Hepatocyte (in vitro differentiated cells): ENCODE measurements around the gene GALNT13. TPM values are rescaled to one million over a fixed set of nuclear protein-coding genes. Genes with fewer than 3 reads are reported as not detected.

ENCODE experiments used
- DNase-seq: peaks from one replicate; pipeline ENCODE4 v3.0.0-alpha.2; 2016; ENCODE audit warnings: low spot score
- H2AFZ ChIP-seq: fragments of 200-600 bp; sonication (generic); 2 replicates; pipeline ENCODE4 v1.6.0; 2016; ENCODE audit warnings: antibody characterized with exemption, mild to moderate bottlenecking
- H3K27ac ChIP-seq: fragments of 200-600 bp; sonication (generic); 2 replicates; pipeline ENCODE4 v1.5.1; 2016; ENCODE audit warnings: mild to moderate bottlenecking
- H3K27me3 ChIP-seq: fragments of 200-600 bp; sonication (generic); 2 replicates; pipeline ENCODE4 v1.6.1; 2016
- H3K36me3 ChIP-seq: fragments of 200-600 bp; sonication (generic); replicated peaks from 2 replicates; pipeline ENCODE4 v1.5.1; 2016; ENCODE audit warnings: low read depth; ENCODE audit not compliant: insufficient read depth
- H3K4me1 ChIP-seq: fragments of 200-600 bp; sonication (generic); 2 replicates; pipeline ENCODE4 v1.5.1; 2016; ENCODE audit warnings: mild to moderate bottlenecking, moderate library complexity; ENCODE audit not compliant: insufficient read depth
- H3K4me2 ChIP-seq: fragments of 200-600 bp; sonication (generic); 2 replicates; pipeline ENCODE4 v1.6.0; 2016
- H3K4me3 ChIP-seq: fragments of 200-600 bp; sonication (generic); 2 replicates; pipeline ENCODE4 v1.5.1; 2016; ENCODE audit warnings: mild to moderate bottlenecking
- H3K79me2 ChIP-seq: fragments of 200-600 bp; sonication (generic); 2 replicates; pipeline ENCODE4 v1.6.0; 2017; ENCODE audit warnings: mild to moderate bottlenecking
- H3K9me2 ChIP-seq: fragments of 200-600 bp; sonication (generic); replicated peaks from 2 replicates; pipeline ENCODE4 v1.6.0; 2017; ENCODE audit warnings: mild to moderate bottlenecking; ENCODE audit not compliant: insufficient read depth
- H3K9me3 ChIP-seq: fragments of 200-600 bp; sonication (generic); 2 replicates; pipeline ENCODE4 v1.5.1; 2016; ENCODE audit warnings: low read depth, mild to moderate bottlenecking
- H4K20me1 ChIP-seq: fragments of 200-600 bp; sonication (generic); 2 replicates; pipeline ENCODE4 v1.6.0; 2016; ENCODE audit warnings: mild to moderate bottlenecking; ENCODE audit not compliant: insufficient read depth, poor library complexity, severe bottlenecking
- CTCF ChIP-seq: fragments of 200-600 bp; sonication (generic); IDR thresholded peaks from 2 replicates; pipeline ENCODE4 v1.5.1; 2016; ENCODE audit warnings: antibody characterized with exemption, mild to moderate bottlenecking; ENCODE audit not compliant: poor library complexity
- EZH2 ChIP-seq: fragments of 200-600 bp; sonication (generic); IDR thresholded peaks from 2 replicates; pipeline ENCODE4 v1.6.1; 2016; ENCODE audit warnings: antibody characterized with exemption, mild to moderate bottlenecking, borderline replicate concordance
- EZH2phosphoT487 ChIP-seq: fragments of 200-600 bp; sonication (generic); IDR thresholded peaks from one replicate; pipeline ENCODE4 v1.6.1; 2018; ENCODE audit warnings: antibody characterized with exemption, mild to moderate bottlenecking, low read depth, moderate library complexity; ENCODE audit not compliant: unreplicated experiment, severe bottlenecking
- WGBS: methylation state at CpG from one replicate; pipeline ENCODE4 v1.1.6; 2016; ENCODE audit warnings: low lambda C conversion rate; ENCODE audit errors: missing lambda C conversion rate; 5-methylcytosine and 5-hydroxymethylcytosine counted together
- polyA plus RNA-seq: library from polyadenylated mRNA; unstranded; fragments of >200 nt; fragmentation: Nextera tagmentation; extraction: Ambion mirVana; gene quantifications from 2 replicates; pipeline ENCODE4 v1.2.1, GENCODE V29; 2016
- total RNA-seq: library from RNA; depleted of rRNA; stranded (reverse); fragments of >200 nt; gene quantifications from 2 replicates; pipeline ENCODE4 v1.2.3, GENCODE V29; 2014

The GALNT13 gene
- total and polyA plus RNA-seq, 2 experiments from 2014 or later, result 25.6 to 53.5 TPM

DNA sequence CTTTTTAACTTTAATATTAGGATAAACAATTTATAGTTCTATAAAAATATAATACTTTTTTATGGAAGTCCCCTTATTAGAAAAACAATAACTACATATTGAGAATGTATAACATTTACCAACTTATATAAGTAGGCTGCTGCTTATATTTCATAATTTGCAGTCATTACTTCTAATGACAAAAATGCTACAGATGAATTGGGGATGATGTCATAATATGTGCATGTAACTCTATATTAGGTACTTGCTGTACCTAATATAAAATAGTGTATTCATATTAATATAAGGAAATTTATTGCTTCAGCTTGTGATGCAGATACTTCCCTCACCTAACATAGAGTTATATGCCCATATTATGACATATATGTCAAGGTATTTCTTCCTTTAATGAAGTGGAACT is 100.7 kb downstream of the GALNT13 start:
- DNase-seq, result no peak
- Histone ChIP-seq H3K4me2 (no peak overlapping the region), H2AFZ (no peak overlapping the region), H3K79me2 (no peaks in the 10 kb centered on the region), H3K36me3 (no peaks in the 10 kb centered on the region), H3K27me3 (no peaks in the 10 kb centered on the region), H3K27ac (no peak overlapping the region), H4K20me1 (no peaks in the 10 kb centered on the region), H3K9me2 (no peaks in the 10 kb centered on the region), H3K9me3 (no peaks in the 10 kb centered on the region), H3K4me3 (no peak overlapping the region), H3K4me1 (no peaks in the 10 kb centered on the region)
- TF ChIP-seq CTCF (no peak), EZH2phosphoT487 (no peak), EZH2 (no peak)

- WGBS, result 65% methylated on average over 9 of the region's 9 CpGs
- no peaks in the 10 kb centered on the region for H3K4me1 ChIP-seq
- no peaks in the 10 kb centered on the region for H3K9me3 ChIP-seq
- H3K4me2 ChIP-seq, result no peak overlapping the region
- no peak for DNase-seq
- no peak overlapping the region for H3K4me3 ChIP-seq
- no peak for TF ChIP-seq EZH2phosphoT487
- TF ChIP-seq CTCF, result no peak
- TF ChIP-seq EZH2, result no peak
- H3K27me3 ChIP-seq, result no peaks in the 10 kb centered on the region
- H3K79me2 ChIP-seq, result no peaks in the 10 kb centered on the region
- no peak overlapping the region for H2AFZ ChIP-seq
- no peak overlapping the region for H3K27ac ChIP-seq
- H3K36me3 ChIP-seq, result no peaks in the 10 kb centered on the region
- H3K9me2 ChIP-seq, result no peaks in the 10 kb centered on the region
- H4K20me1 ChIP-seq, result no peaks in the 10 kb centered on the region
These were observed 114.9 kb downstream of the GALNT13 start for GRCh38 chr2:153986488-153987229.

- no peaks in the 10 kb centered on the region for H3K4me1 ChIP-seq
- no peak overlapping the region for H3K4me3 ChIP-seq
- no peaks in the 10 kb centered on the region for H3K9me3 ChIP-seq
- H4K20me1 ChIP-seq, result no peaks in the 10 kb centered on the region
- no peak for TF ChIP-seq EZH2
- no peak for TF ChIP-seq EZH2phosphoT487
- no peak for TF ChIP-seq CTCF
- H3K4me2 ChIP-seq, result no peak overlapping the region
- H3K9me2 ChIP-seq, result no peaks in the 10 kb centered on the region
- H3K27ac ChIP-seq, result no peak overlapping the region
- H2AFZ ChIP-seq, result no peak overlapping the region
- H3K27me3 ChIP-seq, result no peaks in the 10 kb centered on the region
- H3K79me2 ChIP-seq, result no peaks in the 10 kb centered on the region
- no peaks in the 10 kb centered on the region for H3K36me3 ChIP-seq
- no peak for DNase-seq
These were observed 119.0 kb downstream of the GALNT13 start for GRCh38 chr2:153990771-153991170.
